GM21619 (cell line): ENCODE data around the gene TIFAB.

ENCODE experiments used
- ATAC-seq: cut with Tn5 transposase; IDR thresholded peaks from one replicate; pipeline ENCODE4 v1.9.1; 2021; ENCODE audit not compliant: unreplicated experiment

The TIFAB gene

DNA sequence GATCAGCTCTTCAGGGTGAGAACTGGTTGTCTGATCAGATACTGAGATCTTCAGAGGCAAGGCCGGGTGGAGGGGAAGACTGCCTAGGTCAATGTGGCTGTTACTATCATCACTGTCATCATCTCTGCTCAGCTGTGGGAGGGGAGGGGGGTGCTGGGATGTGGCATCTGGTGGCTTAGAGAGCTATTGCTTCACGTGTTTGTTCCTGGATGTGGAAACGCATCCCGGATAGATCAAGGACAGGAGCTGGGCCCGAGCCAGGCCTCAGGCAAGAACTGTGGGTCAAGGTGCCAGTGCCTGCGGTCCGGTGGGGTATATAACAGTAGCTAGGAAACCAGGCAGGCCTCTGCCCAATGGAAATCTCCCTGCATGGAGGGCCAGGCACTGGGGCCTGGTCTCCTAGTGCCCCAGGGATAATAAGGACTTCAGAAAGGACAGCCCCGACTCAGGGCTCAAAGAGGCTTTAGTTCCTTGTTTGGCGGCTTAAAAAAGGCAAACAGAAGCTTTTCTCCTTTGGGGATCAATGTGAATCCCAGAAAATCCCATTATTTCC, 30.3 kb upstream of the TIFAB start:
- ATAC-seq: no peak

DNA sequence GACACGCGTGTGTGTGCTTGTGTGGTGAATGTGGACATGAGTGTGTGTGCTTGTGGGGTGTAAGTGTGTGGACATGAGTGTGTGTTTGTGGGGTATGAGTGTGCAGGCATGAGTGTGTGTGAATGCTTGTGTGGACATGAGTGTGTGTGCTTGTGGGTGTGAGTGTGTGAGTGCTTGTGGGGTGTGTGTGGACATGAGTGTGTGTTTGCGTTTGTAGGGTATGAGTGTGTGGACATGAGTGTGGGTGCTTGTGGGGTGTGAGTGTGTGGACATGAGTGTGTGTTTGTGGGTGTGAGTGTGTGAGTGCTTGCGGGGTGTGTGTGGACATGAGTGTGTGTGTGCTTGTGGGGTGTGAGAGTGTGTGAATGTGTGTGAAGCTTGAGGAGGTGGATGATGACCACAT, 29.8 kb upstream of the TIFAB start:
- no peak for ATAC-seq

DNA sequence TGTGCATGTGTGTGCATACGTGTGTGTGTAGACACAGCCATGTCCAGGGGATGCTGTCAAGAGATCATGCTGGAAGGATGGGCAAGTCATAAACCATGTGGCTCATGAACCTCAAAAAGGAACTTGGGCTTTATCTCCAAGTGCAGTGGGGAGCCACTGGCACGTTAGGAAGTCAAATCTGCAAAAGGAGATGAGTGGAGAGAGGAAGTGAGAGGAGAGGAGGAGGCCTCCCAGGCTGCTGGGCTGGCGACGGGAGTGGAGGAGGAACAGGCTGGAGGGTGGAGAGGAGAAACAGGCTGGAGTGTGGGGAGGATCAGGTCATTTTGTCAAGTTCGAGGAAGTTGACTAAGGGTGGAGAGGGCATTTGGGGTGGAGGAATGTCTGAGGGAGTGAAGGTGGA, 29.2 kb upstream of the TIFAB start:
- no peak for ATAC-seq

DNA sequence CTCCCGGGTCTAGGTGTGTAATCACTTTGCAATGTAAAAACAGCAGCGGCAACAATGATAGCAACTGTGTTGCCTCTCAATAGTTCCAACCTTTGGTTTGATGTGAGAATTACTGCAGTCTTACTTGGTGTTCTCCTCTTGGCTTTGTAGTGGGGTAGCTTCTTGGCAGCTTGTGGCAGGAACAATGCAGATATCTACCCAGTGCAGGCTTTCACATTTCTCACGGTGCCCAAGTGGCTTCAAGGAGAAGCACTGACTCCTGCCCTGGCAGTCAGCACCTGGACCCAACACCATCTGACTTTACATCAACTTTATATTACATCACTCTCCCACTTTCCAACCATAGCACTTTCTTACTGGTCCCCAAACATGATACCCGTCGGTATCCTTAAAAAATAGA, 28.4 kb upstream of the TIFAB start:
- ATAC-seq: no peak

DNA sequence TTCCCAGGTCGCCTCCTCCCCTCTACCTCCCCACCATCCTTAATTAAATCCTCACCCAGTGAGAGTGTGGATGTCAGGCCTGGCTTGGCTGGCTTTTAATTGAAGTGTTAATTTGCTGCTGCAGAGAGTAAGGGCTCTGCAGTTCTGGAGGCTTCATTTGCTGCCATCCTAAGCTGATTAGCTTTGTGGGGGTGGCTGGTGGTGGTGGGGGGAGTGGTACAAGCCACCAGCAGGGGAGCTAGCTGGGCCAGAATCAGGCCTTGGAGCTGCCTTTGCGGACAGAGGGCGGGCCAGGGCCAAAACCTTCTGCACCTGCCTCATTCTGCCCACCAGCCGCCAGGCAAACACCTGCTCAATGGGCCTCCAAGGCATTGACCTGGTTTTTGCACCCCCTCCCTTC, 26.8 kb upstream of the TIFAB start:
- no peak for ATAC-seq

DNA sequence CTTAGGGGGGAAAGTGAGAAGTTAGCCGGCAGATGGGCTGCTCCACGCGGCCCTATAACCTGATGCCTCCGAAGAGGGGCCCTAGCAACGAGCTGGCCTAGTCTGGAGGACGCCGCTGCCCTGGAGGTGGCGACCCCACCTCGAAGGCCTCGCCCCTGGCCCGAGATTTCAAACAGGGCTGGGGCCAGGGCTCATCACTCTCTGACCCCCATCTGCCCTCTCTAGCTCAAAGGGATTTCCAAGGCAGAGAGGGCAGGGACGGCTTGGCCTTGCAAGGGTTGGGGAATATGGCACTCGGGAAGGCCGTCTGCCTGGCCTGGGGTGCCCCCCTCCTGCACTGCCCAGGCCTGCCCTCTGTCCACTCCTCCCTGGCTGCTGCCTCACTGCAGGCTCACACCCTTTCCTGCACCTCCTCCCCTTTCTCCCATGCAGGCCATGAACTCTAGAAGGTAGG, 25.5 kb upstream of the TIFAB start:
- no peak for ATAC-seq

DNA sequence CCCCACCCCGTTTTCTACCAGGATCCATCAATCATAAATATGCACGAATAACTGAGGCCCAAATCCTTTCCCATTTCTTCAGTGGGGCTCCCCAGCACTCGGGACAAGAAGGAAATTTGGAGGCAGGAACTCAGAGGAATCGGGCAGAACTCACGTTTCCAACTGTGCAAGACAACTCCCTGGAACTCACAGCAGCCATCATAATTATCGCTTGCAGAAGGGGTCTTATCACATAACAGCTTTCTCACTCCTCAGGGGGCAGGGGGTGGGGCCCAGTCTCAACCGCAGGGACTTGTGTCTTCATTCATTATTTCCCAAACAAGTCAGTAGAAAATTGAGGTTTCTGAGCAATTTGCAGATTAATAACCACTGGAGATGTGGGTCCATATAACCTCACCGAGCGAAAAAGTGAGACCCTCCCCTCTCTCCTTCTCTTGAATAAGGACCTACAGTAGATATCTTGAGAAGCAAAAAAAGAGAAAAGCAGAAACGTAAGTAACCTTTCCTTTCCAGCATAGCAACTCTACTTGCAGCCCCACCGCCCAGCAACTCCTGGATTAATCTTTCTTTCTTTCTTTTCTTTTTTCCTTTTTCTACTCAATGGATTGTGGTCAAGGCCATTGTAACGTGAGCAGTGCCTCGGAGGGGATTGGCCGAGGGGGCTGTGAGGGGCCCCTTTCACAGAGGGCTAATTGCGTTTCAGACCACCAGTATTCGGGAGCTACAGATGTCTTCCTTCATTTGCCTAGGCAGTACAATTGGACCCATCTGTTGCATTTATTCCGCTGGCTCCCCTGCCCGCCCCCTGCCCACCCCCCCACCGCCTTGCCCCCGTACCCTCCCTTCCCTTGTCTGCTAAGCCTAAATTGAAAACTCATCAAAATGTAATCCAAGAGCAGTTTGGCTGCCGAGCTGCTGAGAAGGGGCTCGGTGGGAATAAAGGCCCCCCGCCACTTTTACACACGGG, 24.7 kb upstream of the TIFAB start:
- ATAC-seq: no peak

DNA sequence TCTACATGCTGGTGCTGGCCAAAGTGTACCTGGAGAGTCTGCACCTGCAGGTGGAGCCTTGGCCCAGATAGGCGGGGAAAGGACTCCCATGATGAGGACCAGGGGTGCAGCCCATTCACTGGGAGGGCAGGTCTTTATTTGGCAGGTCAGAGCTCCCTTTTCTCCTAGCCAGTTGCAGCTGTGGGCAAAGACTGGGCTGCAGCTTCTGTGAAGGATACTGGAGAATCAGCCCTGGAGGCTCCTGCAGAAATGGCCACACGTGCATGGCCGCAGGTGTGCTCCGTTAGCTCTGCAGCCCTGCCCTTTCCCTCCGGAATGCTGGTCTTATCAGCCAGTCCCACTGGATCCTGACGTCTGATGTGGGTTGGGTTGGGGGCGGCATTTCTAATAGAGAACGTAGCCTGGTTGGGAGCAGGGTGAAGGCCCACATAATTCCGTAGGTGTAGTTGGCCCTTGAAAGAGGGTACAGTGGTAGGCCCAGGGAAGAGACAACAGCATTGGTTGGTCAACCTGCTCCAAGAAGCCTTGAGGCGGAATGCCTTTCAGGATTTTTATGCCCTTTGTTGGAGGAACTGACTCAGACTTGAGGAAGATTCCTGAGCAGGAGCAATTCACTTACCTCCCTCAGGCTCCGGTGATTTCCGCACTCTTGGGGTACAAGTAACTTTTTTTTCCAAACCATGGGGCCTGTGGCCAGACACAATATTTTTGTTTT, 22.0 kb upstream of the TIFAB start:
- ATAC-seq: no peak

DNA sequence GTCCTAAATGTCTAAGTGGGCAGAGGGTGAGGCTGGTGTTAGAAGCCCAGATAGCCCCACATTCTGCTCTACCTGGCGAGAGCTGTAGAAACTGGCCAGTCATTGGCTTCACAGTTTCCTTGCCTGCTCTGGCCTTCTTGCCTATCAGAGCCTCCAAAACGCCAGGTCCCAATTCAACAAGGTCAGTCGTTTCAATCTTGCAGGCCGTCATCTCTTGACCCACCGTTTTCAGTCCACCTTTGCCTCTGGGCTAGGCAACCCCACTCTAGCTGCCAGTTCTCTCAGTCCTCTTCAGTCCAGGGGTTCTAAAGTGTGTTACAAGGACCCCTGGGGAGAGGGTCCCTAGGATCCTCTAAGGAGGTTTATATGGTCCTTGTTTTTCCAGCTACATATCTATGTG, 20.0 kb upstream of the TIFAB start:
- no peak for ATAC-seq

DNA sequence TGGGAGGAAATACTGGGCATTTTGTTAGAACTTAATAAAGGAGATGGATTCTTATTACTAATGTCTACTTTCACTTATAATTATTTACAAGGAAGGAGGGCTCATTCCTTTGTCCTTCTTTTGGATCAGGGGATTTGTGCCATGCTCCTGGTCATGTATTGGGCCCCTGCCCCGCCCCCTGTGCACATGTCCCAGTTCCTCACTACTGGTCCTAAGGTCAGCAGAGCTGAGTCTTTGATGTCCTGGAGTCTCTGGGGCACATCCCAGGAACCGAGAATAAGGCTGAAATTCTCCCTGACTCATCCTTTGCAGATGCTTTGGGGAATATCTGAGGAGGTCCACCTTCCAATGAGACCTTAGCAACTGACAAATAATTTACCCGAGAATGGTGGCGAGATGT, 19.6 kb upstream of the TIFAB start:
- no peak for ATAC-seq

DNA sequence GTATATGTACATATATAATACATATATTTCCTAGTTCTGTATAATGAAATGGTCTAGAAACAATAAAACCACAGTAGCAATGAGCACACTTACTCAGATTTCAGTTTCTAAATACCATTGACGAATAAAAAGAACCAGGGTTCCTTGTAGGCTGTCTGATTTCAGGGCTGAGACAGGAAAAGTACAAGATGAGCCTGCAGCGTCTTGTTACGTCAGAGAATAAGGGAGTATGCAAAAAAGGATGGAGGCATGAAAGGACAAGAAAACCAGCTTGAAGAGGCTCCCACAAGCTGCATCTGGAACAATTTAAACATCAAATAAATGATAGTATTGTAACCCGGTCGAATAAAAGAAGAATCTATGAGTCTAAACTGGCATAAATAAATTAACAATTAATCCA, 17.8 kb upstream of the TIFAB start:
- ATAC-seq: no peak

DNA sequence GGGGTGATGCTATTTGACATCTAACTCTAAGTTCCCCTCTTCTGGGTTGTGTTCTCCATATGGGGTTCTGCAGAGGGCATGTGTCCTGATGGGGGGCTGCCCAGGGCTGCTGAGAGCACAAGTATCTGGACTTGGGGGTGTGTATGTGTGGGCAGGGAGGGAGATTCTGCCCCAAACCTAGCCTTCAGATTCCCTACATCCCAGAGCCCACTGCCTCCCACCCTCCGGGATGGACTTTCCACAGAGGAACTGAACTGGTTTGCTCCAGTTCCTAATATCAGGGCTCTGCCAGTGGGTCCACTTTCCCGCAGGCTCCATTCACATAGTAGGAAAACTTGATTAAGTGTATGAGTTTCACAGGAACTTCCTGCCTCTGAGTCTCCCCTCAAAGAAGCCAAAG, 16.4 kb upstream of the TIFAB start:
- ATAC-seq: no peak

DNA sequence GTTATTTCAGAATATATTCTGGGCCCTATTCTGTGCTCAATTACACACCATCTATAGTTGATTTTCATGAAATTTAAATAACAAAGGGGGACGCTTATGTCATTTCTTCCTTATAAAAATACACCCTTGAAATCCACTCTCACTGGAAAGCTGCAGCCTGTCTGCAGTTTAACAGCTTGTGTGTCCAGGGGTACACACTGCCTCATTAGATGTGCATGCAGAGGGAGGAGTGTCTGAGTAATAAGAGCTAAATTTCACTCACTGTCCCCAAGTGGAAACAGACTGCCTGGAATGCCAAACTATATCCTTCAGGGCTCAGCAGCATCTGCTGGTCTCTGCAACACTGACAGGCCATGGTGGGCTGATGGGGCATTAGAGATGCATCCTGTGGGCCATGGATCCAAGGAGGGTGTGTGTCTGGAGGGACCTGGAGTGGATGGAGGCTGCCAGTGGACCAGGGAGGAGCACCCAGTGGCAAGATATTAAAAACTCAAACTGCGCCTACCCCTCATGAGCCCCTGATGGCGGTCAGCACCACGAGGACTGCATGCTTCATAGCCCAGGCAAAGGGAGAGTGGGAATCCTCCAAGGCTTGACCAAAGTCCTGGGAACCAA, 15.8 kb upstream of the TIFAB start:
- ATAC-seq: no peak

DNA sequence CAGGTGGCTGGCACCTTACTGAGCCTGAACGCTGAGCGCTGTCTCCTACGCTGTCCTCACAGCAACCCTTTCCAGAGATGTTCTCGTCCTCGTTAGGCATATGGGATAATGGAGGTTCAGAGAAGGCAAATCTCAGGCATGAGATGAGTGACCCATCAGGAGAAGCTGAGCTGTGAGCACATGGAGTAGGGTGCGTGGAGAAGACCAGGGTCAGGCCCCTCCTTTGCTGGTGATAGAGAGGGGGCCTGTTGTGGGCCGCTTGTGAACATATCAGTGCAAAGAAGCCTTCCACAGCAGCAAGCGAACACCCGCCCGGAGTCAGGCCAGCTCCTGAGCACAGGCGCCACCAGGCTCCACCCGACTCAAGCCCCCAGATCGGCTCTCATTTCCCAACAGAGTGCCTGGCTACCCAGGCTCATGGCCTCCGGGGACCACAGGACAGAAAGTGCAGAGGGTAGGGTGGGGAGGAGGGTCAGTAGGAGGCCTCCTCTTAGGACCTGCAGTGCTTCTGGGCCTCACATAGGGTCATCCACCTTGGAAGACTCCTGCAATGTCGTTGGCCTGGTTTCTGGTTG, 15.0 kb upstream of the TIFAB start:
- no peak for ATAC-seq

DNA sequence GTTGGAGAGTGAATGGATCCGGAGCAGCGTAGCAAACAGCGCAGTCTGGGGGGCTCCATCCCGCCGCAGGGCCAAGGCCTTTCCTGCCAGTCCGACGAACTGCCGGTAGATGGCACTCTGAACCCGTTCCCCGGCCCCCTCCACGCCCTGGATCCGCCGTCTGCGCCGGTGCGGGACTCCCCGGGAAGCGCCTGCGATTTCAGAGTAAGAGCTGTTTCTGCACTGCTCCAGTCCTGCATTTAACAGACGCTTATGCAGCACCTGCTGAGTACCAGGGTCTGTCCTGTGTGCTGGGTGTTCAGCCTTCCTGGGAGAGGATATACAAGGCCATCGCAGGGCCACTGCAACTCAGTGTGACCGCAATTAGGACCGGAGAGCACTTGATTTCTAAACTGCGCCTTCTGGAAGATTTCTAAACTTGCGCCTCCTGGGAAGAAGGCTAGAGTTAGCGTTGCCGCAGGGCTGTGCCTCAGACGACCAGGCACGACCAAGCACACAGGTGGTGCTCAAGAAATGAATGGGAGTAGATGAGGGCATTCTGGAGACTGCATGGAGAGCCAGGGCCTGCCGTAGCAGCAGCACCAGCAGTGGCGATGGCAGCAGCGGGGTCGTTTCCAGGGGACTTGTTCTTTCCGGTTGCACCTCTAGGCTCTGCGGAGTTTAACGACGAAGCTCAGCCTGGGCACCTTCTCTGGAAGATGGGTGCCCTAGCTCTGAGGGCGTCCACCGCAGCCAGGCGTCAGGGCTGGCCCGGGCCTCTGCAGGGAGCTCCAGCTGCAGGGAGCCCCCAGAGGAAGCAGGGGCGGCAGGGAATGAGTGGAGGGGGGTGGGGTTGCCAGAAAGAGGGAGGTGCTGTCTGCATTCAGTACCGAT, 14.3 kb upstream of the TIFAB start:
- peak; percentile 59 for ATAC-seq

DNA sequence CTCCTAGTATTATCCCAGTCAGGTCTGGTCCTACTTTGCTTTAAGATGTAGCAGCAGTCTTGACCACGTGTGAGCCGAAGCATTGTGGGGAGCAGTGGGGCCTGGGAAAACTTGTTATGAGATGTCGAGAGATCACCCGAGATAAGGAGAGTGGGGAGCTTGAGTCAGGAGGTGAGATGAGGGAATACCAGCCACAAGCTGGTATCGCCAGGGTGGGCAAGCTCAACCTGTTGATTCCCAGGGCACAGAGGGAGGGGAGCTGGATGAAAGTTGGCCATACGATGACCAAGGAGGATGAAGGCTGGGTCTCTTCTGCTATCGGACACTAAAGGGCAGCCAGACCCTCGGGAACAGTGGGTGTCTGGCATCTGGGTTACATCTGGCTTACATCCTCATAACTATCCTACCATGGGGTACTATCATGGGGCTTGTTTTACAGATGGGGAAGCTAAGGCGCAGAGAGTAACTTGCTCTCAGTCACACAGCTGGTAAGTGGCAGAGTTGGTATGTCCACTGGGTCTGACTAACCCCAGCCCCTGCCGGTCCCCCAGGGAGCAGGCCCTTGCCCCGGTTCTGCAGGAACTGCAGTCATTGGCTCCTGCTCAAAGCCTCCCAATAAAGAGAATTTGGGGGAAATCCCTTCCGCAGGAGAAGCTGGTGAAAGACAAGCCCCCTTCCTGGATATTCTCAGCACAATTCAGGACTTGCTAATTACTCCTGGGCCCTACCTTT, 13.4 kb upstream of the TIFAB start:
- ATAC-seq: no peak

DNA sequence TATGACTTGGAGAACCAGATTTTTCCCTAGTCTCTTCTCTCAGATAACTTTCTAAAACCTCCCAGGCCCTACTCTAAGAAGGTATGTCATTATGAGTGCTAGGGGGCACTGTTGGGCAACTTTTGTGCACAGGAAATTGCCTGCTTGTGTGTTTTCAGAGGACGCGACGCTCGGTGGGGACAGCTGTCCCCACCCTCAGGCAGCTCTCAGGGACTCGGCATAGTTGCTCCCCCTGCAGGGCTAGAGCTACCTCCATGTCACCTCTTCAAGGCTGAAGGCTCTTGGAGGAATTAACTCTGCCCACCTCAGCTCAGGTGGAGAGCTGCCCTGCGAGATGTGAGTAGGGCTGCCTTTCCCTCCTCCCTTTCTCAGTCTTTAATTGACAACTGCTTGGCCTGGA, 10.2 kb upstream of the TIFAB start:
- peak; percentile 59 for ATAC-seq

DNA sequence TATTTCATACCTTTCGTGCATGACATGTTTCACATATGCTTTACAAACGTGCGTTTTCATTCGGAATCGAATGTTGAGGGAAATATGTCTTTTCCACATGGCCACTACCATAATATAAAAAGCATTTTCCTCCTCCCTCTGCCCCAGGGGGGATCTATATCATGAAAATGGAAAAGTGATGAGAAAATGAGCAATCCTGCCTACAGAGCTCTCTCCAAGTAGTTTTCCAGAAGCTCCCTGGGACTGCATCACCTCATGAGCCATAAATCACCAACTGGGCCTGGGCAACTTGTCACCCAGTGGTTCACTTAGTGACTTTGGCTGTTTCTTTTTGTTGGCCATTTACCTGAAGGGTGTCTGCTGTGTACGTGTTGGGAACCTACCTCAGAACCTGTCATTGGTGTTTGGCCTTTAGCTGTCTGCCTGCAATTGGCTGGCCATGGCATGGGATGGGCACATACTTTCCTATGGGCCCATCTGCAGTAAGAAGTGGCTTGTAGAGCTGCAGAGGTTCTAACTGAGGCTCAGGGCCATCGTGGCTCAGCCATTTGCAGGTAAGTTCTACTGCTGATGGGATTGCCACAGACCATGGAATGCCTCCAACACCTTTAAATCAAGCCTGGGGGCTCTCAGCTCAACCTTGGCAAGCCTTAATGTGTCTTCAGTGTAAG, 9.5 kb upstream of the TIFAB start:
- ATAC-seq: no peak
